SK-N-DZ (cell line): ENCODE measurements around the gene PTPRG.

Experiments used
- DNase-seq: peaks from one replicate; pipeline ENCODE4 v3.0.0-alpha.2; 2015; ENCODE audit warnings: low spot score

PTPRG gene

DNA sequence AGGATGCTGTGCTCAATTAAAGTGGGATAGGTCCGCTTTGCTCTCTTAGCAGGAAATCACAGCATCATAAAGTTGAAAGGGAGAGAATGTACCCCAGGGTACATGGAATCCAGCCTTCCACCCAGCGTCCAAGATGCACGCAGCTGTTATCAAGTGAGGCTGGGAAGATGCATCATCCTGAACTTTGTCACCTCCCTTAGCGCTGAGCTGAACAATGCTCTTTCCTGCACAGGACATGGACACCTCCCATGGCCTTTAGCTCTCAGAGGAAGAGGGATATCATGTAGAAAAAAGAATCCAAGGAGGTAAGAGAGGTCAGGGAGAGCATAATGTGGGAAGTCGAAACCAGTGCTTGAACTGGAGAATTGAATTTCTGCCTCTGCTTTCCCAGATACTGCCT, 619.1 kb downstream of the PTPRG start:
- DNase-seq, result no peak

GRCh38 chr3:62183087-62183486, 621.7 kb downstream of the PTPRG start:
- DNase-seq, result no peak

DNA sequence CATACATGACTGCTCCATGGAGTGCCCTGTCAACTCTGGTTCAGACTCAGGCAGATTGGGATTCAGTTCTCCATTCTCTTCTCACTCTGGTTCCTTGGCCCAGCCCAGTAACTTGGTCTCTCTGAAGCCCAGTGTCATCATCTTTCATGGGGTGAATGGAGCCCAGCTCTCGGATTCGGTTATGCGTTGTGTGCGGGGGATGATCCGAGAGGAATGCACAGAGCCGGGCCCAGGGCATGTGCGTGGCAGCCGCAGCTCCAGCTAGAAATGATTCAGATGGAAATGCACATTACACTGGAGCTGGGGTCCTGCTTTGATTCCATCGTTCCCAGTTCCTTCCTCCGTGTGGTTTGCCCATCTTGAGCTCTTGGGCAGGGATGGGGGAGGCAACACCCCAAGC, 622.6 kb downstream of the PTPRG start:
- DNase-seq, result no peak

DNA sequence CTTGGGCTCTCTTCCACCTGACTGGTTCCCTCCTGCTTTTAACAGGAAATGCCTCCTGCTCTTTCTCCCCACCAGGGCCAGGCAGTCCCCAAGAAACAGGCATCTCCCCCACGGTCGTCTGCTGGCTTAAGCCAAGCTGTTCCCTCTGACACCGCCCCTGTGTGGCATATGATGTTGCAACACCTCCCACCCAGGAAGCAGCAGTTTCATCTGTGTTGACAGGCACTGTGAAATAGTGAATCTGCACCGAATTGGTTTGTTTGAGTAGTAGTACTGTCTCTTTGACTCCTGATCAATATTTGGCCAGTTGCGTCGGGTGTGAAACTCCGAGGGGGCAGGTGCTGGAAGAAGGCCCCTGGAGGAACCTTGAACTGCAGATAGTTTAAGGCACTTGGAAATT, 623.2 kb downstream of the PTPRG start:
- DNase-seq, result no peak

DNA sequence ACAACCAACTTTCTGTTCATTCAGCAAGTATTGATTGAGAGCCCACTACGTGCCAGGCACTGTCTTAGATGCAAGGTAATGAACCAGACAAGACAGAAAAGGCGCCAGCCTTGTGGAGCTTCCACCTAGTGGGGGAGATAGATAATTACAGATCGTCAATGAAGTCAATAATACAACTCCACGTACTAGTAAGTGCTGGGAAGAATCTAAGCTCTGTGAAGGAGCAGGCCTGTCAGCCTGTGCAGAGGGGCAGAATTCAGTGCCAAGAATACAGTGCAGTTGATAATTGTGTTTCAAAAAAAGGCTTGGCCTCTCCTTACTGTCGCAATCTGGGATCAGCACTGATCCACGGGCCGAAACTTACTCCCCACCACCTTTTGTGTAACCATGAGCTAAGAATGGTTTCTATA, 625.7 kb downstream of the PTPRG start:
- peak; percentile 21 for DNase-seq

- DNase-seq, result peak; percentile 73
Observed at GRCh38 chr3:62188681-62189375, 627.5 kb downstream of the PTPRG start.

DNA sequence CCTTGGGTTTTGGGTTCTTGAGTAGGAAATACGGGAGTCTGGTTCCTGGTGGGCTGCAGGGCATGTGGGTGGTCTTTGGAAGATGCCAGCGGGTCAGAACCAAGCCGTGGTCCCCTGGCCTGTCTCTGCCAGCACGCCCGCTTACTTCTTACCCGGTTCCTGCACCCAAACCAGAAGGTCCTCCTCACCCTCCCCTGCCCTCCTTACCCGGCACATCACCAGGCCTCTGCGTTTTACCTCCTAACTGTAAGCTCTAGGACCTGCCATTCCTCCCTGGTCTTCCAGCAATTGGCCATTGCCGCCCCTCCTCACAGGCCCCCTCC, 628.0 kb downstream of the PTPRG start:
- no peak for DNase-seq

DNA sequence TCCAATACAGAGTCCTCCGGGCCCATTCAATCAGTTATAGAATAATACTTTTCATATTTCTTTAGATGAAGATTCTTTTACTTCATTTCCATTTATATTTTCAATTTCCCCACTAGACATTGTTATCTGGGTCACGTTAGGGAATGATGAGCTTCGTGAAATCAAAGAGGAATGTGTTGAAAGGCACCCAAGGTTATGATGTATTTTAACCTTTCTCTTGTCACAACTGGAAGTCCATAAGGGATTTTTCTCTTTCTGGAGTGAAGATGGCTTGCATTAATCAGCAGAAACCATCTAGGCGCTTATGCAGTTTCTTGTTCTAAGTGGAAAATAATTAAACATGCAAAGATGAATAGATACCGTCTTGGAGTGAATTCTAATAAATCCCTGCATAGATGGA, 631.5 kb downstream of the PTPRG start:
- DNase-seq, result no peak

GRCh38 chr3:62193586-62194345, 632.4 kb downstream of the PTPRG start:
- no peak for DNase-seq

DNA sequence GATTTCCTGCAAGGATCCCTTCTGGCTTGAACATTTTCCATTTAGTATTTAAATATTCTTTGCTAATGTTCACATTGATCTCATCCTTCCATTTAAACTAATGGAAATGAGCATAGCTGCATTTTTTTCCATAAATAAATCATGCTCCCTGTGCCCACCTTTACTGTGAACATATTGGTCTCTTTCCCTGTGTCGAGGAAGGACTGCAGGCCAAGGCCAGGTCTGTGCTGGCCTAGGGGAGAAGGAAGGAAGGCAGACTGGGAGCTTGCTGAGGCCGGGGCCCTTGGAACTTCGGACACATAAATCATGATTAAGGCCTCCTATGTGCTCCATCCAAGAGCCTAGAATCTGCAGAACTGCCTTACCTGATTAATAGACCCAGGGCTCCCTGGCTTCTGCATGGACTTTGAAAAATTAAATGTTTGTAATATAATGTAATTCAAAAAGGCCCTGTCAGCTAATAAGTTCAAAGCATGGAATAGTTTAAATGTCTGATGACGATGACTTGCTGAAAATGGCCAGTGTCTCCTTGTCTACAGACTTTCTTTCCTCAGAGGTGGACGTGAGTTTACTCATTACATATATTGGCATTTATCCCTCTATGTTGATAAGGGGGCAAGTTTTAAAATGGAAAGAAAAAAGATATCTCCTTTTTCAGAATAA, 636.1 kb downstream of the PTPRG start:
- no peak for DNase-seq

DNA sequence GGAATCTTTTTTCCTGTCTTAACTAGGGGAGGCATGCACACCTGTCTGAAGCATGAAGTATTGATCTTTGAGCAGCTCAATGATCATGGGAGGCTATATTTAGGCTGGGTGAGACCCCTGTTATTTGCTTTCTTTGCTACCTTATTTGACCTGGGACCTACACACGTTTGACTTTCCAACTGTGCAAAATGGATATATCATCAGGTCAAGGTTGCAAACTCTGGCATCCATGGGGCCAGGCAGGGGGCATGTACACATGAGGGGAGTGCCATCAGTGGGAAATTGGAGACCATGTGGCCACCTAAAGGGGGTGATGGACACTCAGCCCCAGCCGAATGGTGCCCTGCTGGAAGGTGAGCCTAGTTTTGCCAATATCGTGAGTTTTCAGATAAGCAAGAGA, 637.8 kb downstream of the PTPRG start:
- DNase-seq, result no peak

DNA sequence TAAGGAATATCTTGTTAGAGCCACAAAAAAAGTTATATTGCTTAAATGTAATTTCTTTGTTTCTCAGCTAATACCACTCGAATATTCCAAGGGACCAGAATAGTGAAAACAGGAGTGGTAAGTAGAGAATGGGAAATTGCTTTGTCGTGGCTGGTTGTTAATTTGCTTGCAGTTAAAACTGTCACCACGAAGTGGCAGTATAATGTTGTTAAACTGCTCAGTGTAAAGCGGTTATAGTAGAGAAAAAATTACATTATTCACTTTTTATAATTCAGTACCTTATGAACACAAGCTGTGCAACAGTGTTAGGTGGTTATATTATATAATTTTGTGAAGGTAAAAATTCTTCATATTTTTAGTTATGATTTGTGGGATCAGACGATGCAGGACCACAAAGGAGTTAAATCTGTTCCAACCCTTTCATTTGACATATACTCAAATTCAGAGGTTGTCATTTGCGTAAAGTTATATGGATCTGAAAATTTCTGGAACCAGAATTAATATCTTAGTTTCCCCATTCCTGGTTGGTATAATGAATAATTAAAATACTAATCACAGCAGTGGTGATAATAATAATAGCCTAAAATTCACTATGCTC, 640.2 kb downstream of the PTPRG start:
- DNase-seq, result peak; percentile 27

- no peak for DNase-seq
Observed at GRCh38 chr3:62203152-62203551, 641.8 kb downstream of the PTPRG start.

GRCh38 chr3:62203561-62203960, 642.2 kb downstream of the PTPRG start:
- no peak for DNase-seq

GRCh38 chr3:62207197-62207596, 645.8 kb downstream of the PTPRG start:
- no peak for DNase-seq

- no peak for DNase-seq
Observed at GRCh38 chr3:62208385-62208784, 647.0 kb downstream of the PTPRG start.

DNA sequence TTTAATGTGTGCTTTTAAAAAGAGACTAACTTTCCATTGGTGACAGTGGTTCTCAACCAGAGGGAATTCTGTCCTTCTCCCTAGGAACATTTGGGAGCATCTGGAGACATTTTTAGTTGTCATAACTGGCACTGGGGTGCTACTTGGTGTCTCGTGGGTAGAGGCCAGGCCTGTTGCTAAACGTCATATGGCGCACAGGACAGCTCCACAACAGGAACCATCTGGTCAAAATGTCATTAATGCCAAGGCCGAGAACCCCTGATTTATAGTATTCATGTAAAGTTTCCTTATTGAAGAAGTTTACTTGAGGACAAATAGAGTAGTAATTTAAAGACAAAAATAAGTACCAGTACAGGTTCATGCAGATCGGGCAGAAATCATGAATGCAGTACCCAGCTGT, 647.7 kb downstream of the PTPRG start:
- DNase-seq, result no peak

- DNase-seq, result no peak
Observed at GRCh38 chr3:62210011-62210410, 648.6 kb downstream of the PTPRG start.

- no peak for DNase-seq
Observed at GRCh38 chr3:62211675-62212429, 650.5 kb downstream of the PTPRG start.

GRCh38 chr3:62214850-62215249, 653.5 kb downstream of the PTPRG start:
- no peak for DNase-seq

DNA sequence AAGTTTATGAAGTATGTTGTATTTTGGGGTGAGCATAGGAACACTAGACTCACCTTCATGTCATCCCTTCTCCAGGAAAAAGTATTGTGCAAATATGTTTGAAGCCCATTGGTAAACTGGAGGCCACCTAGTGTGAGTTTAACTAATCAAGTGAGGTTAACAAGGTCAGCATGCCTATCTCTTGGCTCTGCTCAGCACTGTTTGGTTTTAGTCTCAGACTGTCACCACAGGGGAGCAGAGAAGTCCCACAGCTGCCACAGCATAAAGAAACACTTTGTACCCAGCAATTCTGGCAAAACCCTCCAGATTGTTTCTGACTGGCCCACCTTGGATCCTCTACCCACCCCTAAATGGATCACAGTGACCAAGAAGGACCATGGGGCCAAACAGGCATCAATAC, 659.2 kb downstream of the PTPRG start:
- DNase-seq, result no peak

GRCh38 chr3:62225051-62225450, 663.7 kb downstream of the PTPRG start:
- no peak for DNase-seq
